Stimulated activated naive CD4-positive, alpha-beta T cell (primary cell): ENCODE measurements around the gene HS6ST3.

Experiments
- DNase-seq, 6 experiments: peaks; one replicate each; lab custom pipeline; 2025; lab: John Stamatoyannopoulos, UW

Gene HS6ST3

GRCh38 chr13:96540670-96541069 lies 450.8 kb downstream of the HS6ST3 start:
- no peak for DNase-seq

- no peak for DNase-seq
Observed at GRCh38 chr13:96542986-96543385, 453.1 kb downstream of the HS6ST3 start.

- no peak for DNase-seq
Observed at GRCh38 chr13:96544957-96545356, 455.1 kb downstream of the HS6ST3 start.

GRCh38 chr13:96546463-96546862 lies 456.6 kb downstream of the HS6ST3 start:
- DNase-seq: no peak

GRCh38 chr13:96551546-96551945 lies 461.6 kb downstream of the HS6ST3 start:
- no peak for DNase-seq

GRCh38 chr13:96552559-96552958 lies 462.7 kb downstream of the HS6ST3 start:
- DNase-seq: no peak

GRCh38 chr13:96553796-96554195 lies 463.9 kb downstream of the HS6ST3 start:
- no peak for DNase-seq

GRCh38 chr13:96573563-96573962 lies 483.7 kb downstream of the HS6ST3 start:
- no peak for DNase-seq

- no peak for DNase-seq
Observed at GRCh38 chr13:96575423-96576320, 485.8 kb downstream of the HS6ST3 start.

- no peak for DNase-seq
Observed at GRCh38 chr13:96581741-96582140, 491.8 kb downstream of the HS6ST3 start.

- DNase-seq: no peak
Observed at GRCh38 chr13:96615252-96615651, 525.3 kb downstream of the HS6ST3 start.

- no peak for DNase-seq
Observed at GRCh38 chr13:96617528-96617927, 527.6 kb downstream of the HS6ST3 start.

- no peak for DNase-seq
Observed at GRCh38 chr13:96621634-96622183, 531.8 kb downstream of the HS6ST3 start.

GRCh38 chr13:96629331-96629730 lies 539.4 kb downstream of the HS6ST3 start:
- DNase-seq: no peak

GRCh38 chr13:96632536-96633320 lies 542.8 kb downstream of the HS6ST3 start:
- no peak for DNase-seq

GRCh38 chr13:96636001-96636709 lies 546.2 kb downstream of the HS6ST3 start:
- no peak for DNase-seq

GRCh38 chr13:96637039-96637438 lies 547.1 kb downstream of the HS6ST3 start:
- no peak for DNase-seq

GRCh38 chr13:96646101-96646500 lies 556.2 kb downstream of the HS6ST3 start:
- DNase-seq: no peak

- no peak for DNase-seq
Observed at GRCh38 chr13:96646515-96647211, 556.8 kb downstream of the HS6ST3 start.

GRCh38 chr13:96650301-96650886 lies 560.5 kb downstream of the HS6ST3 start:
- no peak for DNase-seq

GRCh38 chr13:96651598-96651997 lies 561.7 kb downstream of the HS6ST3 start:
- no peak for DNase-seq
